HG03025 (cell line): Measurements from ENCODE around the gene HNRNPAB.
A peak's percentile ranks its signal among the peaks of the same experiment; 100 is the strongest.

Experiments used
- ATAC-seq: cut with Tn5 transposase; IDR thresholded peaks from one replicate; pipeline ENCODE4 v1.9.1; 2021; ENCODE audit warnings: mild to moderate bottlenecking, moderate library complexity; ENCODE audit not compliant: unreplicated experiment, low FRiP score

HNRNPAB gene

DNA sequence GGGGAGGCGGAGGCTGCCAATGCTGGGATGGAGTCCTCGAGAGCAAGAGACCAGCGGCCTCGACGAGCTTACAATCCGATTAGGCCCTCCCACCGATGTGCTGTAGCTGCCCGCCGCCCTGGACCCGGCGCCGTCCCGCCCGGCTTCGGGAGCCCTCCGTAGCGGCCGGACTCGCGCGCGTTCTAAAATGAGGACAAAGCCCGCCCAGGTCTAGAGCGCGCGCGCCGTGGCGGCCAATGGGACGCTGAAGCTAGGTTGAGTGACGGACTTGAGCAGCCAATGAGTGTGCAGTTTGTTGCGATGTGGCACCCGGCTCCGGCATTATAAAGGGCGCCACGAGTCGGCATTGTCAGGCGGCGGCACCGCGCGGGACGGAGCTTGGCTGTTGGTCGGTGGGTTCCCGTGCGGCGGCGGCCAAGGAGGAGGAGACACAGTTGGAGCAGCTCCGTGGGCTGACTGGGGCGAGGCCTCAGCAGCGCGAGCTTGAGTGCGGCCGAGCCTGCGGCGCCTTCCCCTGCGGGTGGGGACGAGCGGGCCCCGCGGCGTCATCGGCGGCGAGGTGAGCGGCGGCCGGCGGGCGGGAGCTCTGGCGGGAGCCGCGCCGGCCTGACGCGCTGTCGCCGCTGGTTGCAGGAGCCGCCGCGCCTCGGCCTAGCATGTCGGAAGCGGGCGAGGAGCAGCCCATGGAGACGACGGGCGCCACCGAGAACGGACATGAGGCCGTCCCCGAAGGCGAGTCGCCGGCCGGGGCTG lies at the start of gene HNRNPAB:
Gene HNRNPAB (plus strand): TSS at position 352 of the 753 bp plus-strand sequence. CDS start 305 bp downstream, at position 657.
- ATAC-seq: peak; percentile 85

DNA sequence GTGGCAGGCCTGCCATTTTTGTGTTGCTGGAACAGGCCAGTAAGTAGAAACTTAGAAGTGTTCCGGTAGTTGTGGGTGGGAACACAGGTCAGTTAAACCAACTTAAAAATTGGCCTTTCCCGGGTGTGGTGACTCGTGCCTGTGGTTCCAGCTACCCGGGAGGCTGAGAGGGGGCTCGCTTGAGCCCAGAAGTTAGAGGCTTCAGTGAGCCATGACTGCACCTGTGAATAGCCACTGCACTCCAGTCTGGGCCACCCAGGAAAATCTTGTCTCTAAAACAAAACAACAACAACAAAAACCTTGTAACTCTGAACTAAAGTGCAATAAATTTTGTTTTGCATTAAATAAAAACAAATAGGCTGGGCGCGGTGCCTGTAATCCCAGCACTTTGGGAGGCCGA lies 49.3 kb upstream of the HNRNPAB start:
- no peak for ATAC-seq

DNA sequence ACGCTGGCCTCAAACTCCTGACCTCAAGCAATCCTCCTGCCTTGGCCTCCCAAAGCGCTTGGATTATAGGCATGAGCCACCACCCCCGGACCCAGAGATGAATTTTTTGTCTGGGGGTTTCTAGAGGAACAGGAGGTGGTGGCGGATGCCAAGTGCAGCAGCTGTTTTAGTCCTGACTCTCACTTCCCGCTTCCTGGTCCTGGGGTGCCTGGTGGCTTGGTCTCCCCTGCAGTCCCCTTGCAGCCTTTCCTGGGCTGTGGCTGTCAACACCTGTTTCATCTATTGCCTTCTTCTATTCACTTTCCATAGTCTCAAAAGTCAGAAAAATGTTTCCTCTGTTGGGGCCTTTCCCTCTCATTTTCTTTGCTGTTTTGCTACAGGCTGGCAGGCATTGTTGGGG lies 44.2 kb upstream of the HNRNPAB start:
- no peak for ATAC-seq

DNA sequence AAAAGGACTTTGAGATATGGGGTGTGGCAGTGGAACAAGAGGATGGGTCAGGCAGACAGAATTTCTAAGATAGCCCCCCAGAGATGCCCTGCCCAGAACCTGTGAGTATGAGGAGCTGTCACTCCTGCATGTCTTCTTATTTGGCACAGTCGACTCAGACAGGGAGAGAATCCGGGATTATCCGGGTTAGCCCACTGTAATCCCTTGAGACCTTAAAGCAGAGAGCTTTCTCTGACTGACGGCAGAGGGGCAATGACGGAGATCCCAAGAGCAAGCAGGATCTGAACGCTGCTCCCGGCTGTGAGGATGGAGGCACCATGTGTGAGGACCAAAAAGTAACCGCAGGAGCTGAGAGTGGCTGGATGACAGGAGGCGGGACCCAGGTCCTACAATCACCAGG lies 41.9 kb upstream of the HNRNPAB start:
- no peak for ATAC-seq

DNA sequence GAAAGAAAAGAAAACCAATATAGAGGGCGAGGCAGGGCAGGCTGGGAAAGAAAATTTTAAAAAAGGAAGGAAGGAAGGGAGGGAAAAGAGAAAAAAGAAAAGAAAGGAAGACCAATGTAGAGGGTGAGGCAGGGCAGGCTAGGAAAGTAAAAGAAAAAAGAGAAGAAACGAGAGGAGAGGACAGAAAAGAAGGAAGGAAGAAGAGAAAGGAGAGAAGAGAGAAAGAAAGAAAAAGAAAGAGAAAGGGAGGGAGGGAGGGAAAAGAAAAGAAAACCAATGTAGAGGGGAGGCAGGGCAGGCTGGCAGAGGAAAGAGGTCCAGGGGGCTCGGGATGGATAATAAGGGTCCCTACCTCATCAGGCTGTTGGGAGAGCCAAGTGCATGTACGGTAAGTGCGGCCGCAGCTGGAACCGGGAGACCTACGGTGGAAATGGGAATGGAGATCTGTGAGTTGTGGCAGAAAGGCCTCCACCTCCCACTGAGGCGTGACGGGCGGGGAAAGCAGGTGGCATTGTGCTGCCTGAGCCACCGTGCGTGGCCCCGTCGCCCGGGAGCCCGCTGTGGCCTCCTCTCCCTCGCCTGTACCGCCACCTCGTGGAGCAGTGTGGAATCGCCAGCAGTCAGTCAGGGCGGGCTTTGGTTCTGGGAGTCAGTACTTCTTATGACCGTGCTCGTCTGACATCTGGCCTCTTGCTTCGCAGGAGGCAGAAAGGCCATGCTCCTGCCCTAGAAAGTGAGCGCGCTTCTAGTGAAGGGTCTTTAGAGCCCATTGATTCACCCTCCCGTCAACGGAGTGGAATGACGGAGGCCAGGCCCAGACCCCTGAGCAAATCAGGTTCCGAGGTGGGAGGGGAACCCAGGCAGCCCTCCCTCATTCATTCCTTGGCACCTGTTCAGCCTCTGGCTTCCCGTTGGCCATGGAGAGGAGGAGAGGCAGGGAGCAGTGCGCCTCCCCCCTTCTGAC lies 40.3 kb upstream of the HNRNPAB start:
- peak; percentile 79 for ATAC-seq

DNA sequence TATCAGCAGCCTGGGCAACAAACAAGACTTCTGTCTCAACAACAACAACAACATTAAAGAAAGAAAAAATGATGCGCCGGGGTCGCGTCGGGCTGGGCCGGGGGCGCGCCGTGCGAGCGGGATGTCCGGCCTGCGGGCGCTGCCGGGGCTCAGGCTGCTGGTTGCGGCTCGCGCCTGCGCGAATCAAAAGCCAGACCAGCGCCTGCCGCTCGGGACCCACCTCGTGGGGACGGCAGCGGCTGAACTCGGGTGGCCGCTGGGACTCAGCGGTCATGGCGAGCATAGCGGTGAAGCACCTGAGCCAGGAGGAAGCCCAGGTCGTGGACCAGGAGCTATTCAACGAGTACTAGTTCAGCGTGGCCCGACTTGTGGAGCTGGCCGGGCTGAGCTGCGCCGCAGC lies 38.8 kb upstream of the HNRNPAB start:
- no peak for ATAC-seq

DNA sequence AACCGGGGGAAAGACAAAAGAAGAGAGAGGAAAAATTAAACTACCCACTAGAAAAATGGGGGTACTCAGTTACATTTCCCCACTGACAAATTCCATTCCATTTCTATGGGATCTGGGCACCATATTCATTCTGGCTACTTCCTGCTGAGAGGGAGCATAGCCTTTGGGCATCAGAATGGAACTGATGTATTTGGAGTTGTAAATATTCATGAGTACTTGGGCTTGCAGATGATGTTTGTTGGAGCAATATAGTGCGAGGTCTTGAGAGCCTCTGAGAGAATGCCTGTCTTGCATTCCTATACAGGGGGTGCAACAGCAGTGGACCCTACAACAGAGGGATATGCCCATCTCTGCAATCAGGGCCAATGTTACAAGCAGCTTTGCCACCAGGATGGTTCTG lies 33.9 kb upstream of the HNRNPAB start:
- no peak for ATAC-seq

DNA sequence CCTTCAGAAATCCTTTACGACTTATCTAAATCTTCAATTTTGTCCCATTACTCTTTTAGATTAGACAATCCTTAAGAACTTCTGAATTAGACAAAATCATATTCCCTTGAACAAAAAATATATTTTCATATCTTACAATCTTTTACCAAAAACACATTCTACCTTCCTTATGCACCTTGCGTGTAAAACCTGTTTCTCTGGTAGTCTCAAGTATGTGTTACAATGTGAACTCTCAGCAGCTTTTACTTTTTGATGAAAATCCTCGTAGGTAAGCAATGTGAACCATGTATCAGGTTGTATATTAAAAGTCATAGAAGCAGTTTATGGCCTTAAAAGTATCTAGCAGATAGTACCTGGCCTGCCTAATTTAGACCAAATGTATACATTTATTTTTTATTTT lies 29.9 kb upstream of the HNRNPAB start:
- ATAC-seq: no peak

DNA sequence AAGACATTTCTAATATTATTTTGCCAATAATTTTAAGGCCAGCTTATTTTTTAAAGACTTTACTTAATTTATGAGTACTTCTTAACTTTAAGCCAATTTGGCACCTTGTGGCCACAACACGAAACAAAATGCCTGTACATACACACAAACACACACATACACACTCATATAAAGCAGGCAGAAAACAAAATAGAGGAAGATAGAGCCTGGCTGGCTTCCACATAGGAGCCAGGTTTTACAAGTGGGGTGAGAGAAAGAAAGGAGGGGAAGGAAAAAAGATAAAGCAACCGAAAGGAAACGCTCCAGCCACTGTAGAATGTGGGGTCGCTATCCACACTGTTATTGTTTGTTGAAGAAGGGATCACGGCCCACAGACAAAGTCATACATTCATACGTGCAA lies 27.5 kb upstream of the HNRNPAB start:
- no peak for ATAC-seq

DNA sequence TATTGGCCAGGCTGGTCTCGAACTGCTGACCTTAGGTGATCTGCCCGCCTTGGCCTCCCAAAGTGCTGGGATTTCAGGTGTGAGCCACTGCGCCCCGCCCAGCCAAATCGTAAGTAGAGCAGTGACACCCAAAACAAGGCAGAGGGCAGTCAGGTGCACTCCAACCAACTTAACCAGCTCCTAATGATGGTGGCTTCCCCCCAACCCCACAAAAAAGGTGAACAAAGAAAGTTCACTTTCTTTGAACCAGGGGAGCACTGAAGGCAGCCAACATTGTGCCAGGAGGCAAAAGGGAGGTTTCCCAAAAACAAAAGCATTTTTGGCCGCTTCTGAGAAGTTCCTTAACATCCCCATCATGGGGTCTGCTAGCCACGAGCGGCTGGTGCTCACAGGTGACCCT lies 26.8 kb upstream of the HNRNPAB start:
- no peak for ATAC-seq

DNA sequence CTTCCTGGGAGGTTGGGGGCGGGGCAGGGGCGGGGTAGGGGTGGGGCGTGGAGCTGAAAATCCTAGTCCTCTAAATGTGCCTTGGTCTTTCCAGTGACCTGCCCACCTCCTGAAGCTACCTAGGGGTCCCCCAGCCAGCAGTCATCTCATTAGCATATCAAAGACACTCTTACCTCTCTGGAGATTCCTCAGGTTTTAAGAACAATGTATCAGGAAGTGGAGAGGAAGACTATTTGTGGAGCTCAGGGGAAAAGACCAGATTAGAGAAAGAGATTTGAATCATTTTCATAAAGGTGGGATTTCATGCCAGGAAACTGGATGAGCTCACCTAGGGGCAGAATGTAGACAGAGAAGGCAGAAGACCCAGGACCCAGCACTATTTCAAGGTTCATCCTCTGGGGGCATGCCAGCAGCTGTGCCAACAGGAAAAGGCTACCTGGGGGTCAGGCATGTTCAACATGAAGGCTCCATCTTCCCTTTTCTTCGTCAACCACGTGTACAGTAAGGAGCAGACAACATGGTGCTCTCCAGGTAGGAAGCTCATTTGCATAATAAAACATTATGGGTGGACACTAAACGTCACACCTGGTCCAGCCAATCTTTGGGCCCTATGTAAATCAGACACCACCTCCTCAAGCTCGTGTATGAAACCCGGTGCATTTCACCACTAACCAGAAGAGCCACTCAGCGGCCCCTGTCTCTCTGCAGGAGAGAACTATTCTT lies 24.0 kb upstream of the HNRNPAB start:
- no peak for ATAC-seq

DNA sequence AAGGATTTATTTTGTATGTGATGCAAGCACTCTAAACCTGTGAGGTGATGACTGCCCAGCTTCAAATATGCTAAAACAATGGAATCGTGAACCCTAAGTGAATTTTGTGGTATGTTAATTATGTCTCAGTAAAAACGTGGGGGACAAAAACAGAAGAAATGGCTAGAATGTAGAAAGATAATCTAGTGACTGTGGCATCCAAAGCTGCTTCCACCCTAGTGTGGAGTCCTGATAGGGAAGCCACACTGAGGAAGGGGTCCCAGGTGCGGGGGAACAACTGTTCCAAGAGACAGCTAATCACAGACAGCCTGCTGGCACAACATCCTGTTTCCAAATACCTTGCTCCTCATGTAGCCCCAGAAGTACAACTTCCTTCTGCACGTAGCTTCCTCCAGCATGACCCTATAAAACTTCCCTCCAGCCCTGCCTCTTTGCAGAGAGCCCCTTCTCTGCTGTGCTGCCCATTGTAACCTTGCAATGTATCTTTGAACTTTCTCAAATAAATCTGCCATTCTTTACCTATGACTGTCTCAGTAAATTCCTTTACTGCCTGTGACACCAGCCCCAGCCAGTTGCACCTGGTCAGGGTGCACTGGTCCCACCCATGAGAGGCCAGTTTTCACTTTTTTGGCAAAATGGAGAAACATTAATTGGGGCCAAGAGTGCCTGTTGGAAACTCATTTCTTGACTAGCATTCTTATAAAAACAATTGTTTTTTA lies 22.0 kb upstream of the HNRNPAB start:
- no peak for ATAC-seq

DNA sequence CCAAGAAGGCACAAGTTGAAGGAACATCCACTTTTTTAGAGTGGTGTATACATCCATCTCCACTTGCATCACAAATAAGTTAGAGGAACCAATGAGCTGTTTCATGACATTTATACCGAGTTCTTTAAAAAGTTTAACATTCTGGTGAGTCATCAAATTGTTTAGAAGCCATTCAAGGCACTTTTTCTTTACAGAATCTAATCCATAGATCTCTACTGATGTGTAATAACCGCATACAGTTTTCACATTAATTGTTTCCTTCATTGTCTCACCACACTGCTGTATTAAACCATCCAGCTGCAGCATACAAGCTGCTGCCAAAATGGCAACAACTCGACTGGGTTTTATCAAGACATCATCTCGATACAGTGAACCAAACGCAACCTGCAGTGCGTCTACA lies 17.9 kb upstream of the HNRNPAB start:
- ATAC-seq: no peak

DNA sequence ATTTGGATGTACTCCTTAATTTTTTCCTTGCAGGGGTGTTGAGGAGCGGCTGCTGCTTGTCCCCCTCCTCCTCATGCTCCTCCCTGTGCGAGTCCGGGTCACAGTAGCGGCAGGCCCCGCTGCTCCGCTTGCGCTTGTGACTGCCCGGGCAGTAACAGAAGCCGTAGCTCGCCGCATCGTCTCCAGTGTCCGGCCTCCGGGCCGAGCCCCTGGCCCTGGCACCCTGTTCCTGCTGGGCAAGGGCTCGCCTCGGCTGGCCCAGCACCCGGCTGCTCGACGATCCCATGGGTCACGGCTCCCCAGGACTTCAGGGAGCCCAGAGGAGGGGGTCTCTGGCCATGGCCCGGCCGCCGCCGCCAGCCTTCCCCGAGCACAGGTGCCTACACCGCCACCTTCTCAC lies 17.3 kb upstream of the HNRNPAB start, which contains the start of gene GMCL2:
Gene GMCL2 (minus strand): TSS at position 358 of the 400 bp plus-strand sequence. CDS start 72 bp downstream, at position 286.
- no peak for ATAC-seq

DNA sequence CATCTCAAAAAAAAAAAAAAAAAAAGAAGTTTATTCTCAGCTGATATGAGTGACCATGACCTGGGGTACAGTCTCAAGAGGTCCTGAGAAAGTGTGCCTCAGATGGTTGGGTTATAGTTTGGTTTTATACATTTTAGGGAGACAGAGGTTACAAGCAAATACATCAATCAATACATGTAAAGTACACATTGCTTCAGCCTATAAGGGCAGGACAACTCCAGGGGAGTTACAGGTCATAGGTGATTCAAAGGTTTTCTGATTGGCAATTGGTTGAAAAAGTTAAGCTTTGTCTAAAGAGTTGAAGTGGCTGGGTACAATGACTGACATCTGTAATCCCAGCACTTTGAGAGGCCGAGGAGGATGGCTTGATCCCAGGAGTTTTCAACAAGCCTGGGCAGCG lies 14.9 kb upstream of the HNRNPAB start:
- no peak for ATAC-seq

DNA sequence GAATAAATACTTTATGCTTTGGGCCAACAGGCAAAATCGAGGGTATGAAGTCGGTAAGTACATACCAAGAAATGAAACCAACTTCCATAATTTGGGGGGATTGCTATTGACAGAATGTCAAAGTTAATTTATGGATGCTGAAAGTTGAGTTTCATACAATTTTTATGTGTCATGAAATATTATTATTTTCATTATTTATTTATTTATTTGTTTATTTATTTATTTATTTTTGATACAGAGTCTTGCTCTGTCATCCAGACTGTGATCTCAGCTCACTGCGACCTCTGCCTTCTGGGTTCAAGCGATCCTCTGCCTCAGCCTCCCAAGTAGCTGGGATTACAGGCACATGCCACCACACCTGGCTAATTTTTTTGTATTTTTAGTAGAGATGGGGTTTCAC lies 12.7 kb upstream of the HNRNPAB start:
- ATAC-seq: no peak

DNA sequence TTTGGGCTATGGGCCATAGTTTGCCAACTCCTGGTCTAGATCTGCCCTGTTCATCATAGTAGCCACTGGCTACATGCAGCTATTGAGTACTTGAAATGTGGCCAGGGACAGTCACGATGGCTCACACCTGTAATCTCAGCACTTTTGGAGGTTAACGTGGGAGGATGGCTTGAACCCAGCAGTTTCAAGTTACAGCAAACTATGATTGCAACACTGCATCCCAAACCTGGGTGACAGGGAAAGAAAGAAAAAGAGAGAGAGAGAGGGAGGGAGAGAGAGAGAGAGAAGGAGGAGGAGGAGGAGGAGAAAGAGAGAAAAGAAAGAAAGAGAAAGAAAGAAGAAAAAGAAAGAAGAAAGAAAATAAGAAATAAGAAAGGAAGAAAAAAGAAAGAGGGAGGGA lies 12.1 kb upstream of the HNRNPAB start:
- no peak for ATAC-seq

DNA sequence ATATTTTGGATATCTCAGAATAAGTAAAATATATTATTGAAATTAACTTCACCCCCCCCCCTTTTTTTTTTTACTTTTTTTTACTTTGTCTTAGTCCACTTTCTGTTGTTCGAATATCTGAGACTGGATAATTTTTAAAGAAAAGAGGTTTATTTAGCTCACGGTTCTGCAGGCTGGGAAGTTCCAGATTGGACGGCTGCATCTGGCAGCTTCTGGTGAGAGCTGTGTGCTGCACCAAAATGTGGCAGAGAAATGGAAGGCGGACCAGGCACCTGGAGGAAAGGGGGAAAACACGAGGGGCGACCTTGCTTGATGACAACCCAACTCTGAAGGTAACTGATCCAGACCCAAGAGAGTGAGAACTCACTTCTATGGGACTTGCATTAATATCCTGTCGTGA lies 11.5 kb upstream of the HNRNPAB start:
- ATAC-seq: no peak

DNA sequence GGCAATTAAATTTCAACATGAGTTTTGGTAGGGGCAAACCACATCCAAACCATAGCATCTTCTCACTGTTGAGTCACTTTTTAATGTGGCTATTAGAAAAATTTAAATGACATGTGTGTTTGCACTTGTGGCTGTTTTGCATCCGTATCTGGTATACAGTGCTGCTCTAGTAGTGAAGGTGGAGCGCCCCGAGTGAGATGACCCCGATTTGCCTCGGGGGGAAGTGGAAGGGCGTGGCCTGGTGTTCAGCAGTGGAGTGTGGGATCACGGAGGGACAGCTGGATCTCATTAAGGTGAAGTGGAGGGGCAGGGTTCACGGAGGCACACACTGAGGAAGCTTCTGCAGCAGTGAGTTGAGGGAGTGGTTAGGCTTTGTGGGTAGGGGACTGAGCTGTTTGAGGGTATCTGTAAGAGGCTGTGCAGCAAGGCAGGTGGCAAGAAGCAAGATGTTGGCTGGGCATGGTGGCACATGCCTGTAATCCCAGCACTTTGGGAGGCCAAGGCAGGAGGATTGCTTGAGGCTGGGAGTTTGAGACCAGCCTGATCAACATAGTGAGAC lies 11.0 kb upstream of the HNRNPAB start:
- ATAC-seq: no peak

DNA sequence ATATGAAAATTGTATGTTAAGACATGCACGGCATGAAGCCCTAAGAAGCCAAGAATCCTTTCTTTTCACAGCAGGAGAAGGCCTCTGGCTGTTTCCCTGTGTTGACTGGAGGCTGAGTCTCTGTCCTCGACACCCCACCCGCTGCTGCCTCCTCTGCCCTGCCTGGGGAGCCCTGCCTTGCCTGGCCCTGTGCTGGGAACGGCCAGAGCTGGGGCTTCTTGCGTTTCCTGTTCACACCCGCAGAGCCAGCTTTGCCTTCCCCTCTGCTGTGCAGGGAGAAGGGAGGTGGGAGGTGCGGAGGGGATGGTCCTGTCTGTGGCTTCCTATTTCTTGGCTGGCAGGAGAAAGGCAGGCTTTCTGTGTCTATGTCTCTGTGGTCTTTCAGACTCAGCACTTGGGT lies 10.3 kb upstream of the HNRNPAB start:
- no peak for ATAC-seq
